GM10847 (cell line): ENCODE results near the gene ERC2.

Experiments used
- POLR2A ChIP-seq: IDR thresholded peaks from 2 replicates; pipeline ENCODE4 v1.6.1; 2011; ENCODE audit not compliant: insufficient read length; ENCODE audit errors: extremely low read depth

The ERC2 gene

GRCh38 chr3:55469957-55470526 lies 998.2 kb downstream of the ERC2 start:
- TF ChIP-seq POLR2A: no peak

GRCh38 chr3:55468251-55468650 lies 1000.0 kb downstream of the ERC2 start:
- no peak for TF ChIP-seq POLR2A

GRCh38 chr3:55467099-55467498 lies 1001.2 kb downstream of the ERC2 start:
- TF ChIP-seq POLR2A: no peak

GRCh38 chr3:55466526-55466925 lies 1001.7 kb downstream of the ERC2 start:
- no peak for TF ChIP-seq POLR2A

- no peak for TF ChIP-seq POLR2A
Observed at GRCh38 chr3:55461896-55462295, 1006.4 kb downstream of the ERC2 start.

GRCh38 chr3:55459838-55460237 lies 1008.4 kb downstream of the ERC2 start:
- TF ChIP-seq POLR2A: no peak
